RWPE2 (cell line): Measurements from ENCODE around the gene NDUFAF7.

ENCODE experiments used
- ATAC-seq: fragments of 200-7000 bp; cut with Tn5 transposase; 3 replicates; pipeline ENCODE4 v1.9.1; 2021; ENCODE audit warnings: low read depth
- DNase-seq: peaks from one replicate; pipeline ENCODE4 v3.0.0-alpha.2; 2020; ENCODE audit warnings: low spot score
- H3K27ac ChIP-seq: fragments of 450-650 bp; 2 replicates; pipeline ENCODE4 v1.5.1; 2017; ENCODE audit warnings: mild to moderate bottlenecking; ENCODE audit not compliant: poor library complexity, severe bottlenecking
- H3K27me3 ChIP-seq: fragments of 250-450 bp; sonication (Bioruptor Pico); 2 replicates; pipeline ENCODE4 v1.5.1; 2021; ENCODE audit warnings: mild to moderate bottlenecking, moderate library complexity; ENCODE audit not compliant: insufficient read depth, poor library complexity, severe bottlenecking
- H3K36me3 ChIP-seq: fragments of 250-450 bp; sonication (Bioruptor Pico); 2 replicates; pipeline ENCODE4 v1.5.1; 2020; ENCODE audit warnings: low read depth, mild to moderate bottlenecking, moderate library complexity
- H3K4me1 ChIP-seq: fragments of 250-450 bp; sonication (Bioruptor Pico); 2 replicates; pipeline ENCODE4 v1.5.1; 2021; ENCODE audit warnings: mild to moderate bottlenecking, moderate library complexity; ENCODE audit not compliant: insufficient read depth, poor library complexity, severe bottlenecking
- H3K4me3 ChIP-seq: fragments of 250-450 bp; sonication (Bioruptor Pico); 2 replicates; pipeline ENCODE4 v1.5.1; 2021; ENCODE audit warnings: mild to moderate bottlenecking, moderate library complexity; ENCODE audit not compliant: severe bottlenecking
- H3K9me3 ChIP-seq: fragments of 250-450 bp; sonication (Bioruptor Pico); 2 replicates; pipeline ENCODE4 v1.5.1; 2021; ENCODE audit warnings: mild to moderate bottlenecking, moderate library complexity; ENCODE audit not compliant: severe bottlenecking
- TF ChIP-seq, protein P1 (sequence below): fragments of 450-650 bp; IDR thresholded peaks from one replicate; pipeline ENCODE4 v1.5.1; 2017; ENCODE audit warnings: mild to moderate bottlenecking, moderate library complexity; ENCODE audit not compliant: poor library complexity, severe bottlenecking

NDUFAF7 gene

DNA sequence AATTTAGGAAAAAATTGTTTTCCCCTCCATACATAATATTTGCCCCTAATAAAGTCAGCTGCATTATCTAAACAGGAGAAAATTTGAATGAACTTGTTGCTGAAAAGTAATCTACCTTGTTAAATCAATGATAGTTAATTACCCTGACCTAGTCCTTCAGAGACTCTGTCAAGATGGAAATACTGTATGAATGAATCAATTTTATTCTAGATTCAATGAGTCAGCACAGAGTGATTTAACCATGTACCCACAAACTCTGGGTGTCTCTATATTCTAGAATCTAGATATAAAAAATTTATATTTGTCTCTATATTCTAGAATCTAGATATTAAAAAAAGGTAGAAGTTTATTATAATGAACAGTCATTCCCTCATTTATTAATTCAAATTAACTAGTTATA, 36.2 kb downstream of the NDUFAF7 start:
- TF ChIP-seq, protein P1, sequence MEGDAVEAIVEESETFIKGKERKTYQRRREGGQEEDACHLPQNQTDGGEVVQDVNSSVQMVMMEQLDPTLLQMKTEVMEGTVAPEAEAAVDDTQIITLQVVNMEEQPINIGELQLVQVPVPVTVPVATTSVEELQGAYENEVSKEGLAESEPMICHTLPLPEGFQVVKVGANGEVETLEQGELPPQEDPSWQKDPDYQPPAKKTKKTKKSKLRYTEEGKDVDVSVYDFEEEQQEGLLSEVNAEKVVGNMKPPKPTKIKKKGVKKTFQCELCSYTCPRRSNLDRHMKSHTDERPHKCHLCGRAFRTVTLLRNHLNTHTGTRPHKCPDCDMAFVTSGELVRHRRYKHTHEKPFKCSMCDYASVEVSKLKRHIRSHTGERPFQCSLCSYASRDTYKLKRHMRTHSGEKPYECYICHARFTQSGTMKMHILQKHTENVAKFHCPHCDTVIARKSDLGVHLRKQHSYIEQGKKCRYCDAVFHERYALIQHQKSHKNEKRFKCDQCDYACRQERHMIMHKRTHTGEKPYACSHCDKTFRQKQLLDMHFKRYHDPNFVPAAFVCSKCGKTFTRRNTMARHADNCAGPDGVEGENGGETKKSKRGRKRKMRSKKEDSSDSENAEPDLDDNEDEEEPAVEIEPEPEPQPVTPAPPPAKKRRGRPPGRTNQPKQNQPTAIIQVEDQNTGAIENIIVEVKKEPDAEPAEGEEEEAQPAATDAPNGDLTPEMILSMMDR, result no peak
- no peak for ATAC-seq

DNA sequence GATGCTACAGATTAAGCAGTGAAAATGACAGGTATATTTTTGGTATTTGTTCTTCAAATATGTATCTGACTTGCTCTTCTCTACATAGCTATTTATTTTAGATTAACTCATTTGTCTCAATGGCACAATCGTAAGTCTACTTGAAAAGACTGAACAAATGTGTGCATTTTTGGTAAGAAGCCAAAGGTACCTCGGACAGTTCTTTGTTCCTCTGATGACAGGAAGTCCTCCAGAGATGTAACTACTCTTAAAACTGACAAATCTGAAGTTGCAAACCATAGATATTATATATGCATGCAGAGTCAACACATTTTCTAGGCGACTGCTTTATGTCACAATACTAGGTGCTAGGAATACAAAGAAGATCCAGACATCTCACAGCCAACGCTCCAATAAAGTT, 36.7 kb downstream of the NDUFAF7 start:
- H3K27me3 ChIP-seq, result no peaks in the 10 kb centered on the region
- H3K9me3 ChIP-seq, result no peaks in the 10 kb centered on the region
- peaks cover 65% of the 10 kb centered on the region for H3K36me3 ChIP-seq
- no peak for DNase-seq
- no peak overlapping the region for H3K27ac ChIP-seq
- no peak for ATAC-seq
- no peaks in the 10 kb centered on the region for H3K4me1 ChIP-seq
- no peak overlapping the region for H3K4me3 ChIP-seq
- TF ChIP-seq, protein P1, result no peak

More for the DNA sequence above, 36.2 kb downstream of the NDUFAF7 start:
- Histone ChIP-seq H3K27ac (no peak overlapping the region), H3K4me3 (no peak overlapping the region), H3K36me3 (peaks cover 67% of the 10 kb centered on the region), H3K4me1 (no peaks in the 10 kb centered on the region), H3K27me3 (no peaks in the 10 kb centered on the region), H3K9me3 (no peaks in the 10 kb centered on the region)
- DNase-seq, result no peak

DNA sequence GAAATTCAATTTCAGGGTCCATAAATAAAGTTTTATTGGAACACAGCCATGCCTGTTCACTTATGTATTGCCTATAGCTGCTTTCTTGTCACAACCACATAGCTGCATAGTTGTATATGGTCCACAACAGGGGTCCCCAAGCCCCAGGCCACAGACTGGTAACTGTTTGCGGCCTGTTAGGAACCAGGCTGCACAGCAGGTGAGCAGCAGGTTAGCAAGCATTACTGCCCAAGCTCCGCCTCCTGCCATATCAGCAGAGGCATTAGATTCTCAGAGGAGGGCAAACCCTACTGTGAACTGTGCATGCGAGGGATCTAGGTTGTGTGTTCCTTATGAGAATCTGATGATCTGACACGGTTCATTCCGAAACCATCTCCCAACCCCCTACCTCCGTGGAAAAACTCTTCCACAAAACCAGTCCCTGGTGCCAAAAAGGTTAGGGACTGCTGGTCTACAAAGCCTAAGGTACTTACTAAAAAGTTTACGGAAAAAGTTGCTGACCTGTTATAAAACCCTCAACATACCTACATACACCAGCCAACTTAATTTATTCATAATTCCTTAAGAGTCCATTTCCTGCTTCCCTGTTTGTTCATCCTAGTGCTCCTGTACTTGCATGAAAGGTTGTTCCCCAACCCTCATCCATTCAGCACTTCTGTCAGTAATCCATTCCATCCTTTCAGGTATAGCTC, 40.1 kb downstream of the NDUFAF7 start:
- Histone ChIP-seq H3K4me3 (no peak overlapping the region), H3K9me3 (no peaks in the 10 kb centered on the region), H3K27ac (no peak overlapping the region), H3K36me3 (peaks cover 81% of the 10 kb centered on the region), H3K4me1 (no peaks in the 10 kb centered on the region), H3K27me3 (no peaks in the 10 kb centered on the region)
- no peak for DNase-seq
- no peak for ATAC-seq
- TF ChIP-seq, protein P1, result no peak

DNA sequence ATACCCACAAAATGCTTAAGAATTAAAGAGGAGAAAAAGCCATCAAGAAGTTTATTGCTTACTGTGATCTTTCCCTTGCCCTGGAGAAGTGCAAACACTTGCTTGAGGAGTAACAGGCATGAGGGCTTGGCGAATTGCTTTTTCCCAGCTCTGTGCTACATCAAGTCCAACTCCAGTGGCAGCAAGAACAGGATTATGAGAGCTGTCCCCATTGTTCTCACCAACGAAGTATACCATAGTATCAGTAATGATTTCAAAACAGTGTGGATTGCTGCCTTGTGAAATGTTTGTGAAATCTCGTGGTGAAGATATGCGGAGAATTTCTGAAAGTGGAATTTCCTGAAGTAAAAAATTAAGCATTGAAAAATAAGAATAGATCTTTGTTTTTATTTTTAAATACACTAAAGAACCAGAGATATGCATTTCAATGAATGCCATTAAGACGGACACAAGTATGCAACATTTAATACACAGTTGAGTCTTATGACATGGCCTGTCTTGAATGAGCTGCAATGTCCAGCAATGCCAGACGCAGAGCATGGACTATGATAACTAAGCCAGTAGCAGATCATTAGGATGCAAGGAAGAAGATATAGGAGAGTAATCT, 43.0 kb downstream of the NDUFAF7 start:
- no peak for ATAC-seq
- H3K36me3 ChIP-seq, result peaks cover 77% of the 10 kb centered on the region

More for the DNA sequence above, 43.0 kb downstream of the NDUFAF7 start:
- H3K27ac ChIP-seq, result no peak overlapping the region
- H3K9me3 ChIP-seq, result no peaks in the 10 kb centered on the region
- no peak for DNase-seq
- H3K27me3 ChIP-seq, result no peaks in the 10 kb centered on the region
- TF ChIP-seq, protein P1, result no peak
- no peaks in the 10 kb centered on the region for H3K4me1 ChIP-seq
- no peak overlapping the region for H3K4me3 ChIP-seq
